Keratinocyte (primary cell): ENCODE data around the gene CMYA5. TPM values are rescaled to one million over a fixed set of nuclear protein-coding genes. Genes with fewer than 3 reads are reported as not detected.

Experiments used
- DNase-seq: peaks from one replicate; pipeline ENCODE4 v3.0.0-alpha.2; 2011; ENCODE audit warnings: low read depth, missing footprints, low spot score
- FAIRE-seq: peaks from 2 replicates; lab custom pipeline; 2011; peaks lifted over from hg19 to GRCh38; lab: Jason Lieb, UNC
- H2AFZ ChIP-seq: 2 replicates; pipeline ENCODE4 v1.6.0; 2012; ENCODE audit warnings: low read length, control low read depth, inconsistent platforms; ENCODE audit not compliant: control insufficient read depth
- H3K27ac ChIP-seq: 2 replicates; pipeline ENCODE4 v1.5.1; 2011; ENCODE audit warnings: low read length; ENCODE audit not compliant: control insufficient read depth, insufficient read depth
- H3K27me3 ChIP-seq: 3 replicates; pipeline ENCODE4 v1.6.0; 2011; ENCODE audit warnings: low read length; ENCODE audit not compliant: control insufficient read depth, insufficient read depth; ENCODE audit errors: extremely low read depth
- H3K36me3 ChIP-seq, 2 experiments: 2 replicates in 1 of 2; 3 replicates in 1 of 2; pipeline ENCODE4 v1.5.1; 2011; ENCODE audit warnings: low read length in 2 of 2, mild to moderate bottlenecking in 1 of 2; ENCODE audit not compliant: control insufficient read depth in 2 of 2, insufficient read depth in 2 of 2; ENCODE audit errors: extremely low read depth in 1 of 2
- H3K4me1 ChIP-seq: 3 replicates; pipeline ENCODE4 v1.5.1; 2011; ENCODE audit warnings: low read length; ENCODE audit not compliant: control insufficient read depth, insufficient read depth; ENCODE audit errors: extremely low read depth
- H3K4me2 ChIP-seq: 3 replicates; pipeline ENCODE4 v1.6.0; 2011; ENCODE audit warnings: low read depth, low read length; ENCODE audit not compliant: control insufficient read depth, insufficient read depth; ENCODE audit errors: extremely low read depth
- H3K4me3 ChIP-seq, 3 experiments: fragments of 200-600 bp in 1 of 3; sonication (generic) in 1 of 3; 2 replicates in 2 of 3; 3 replicates in 1 of 3; pipeline ENCODE4 v1.5.1; 2011 to 2016; ENCODE audit warnings: low read length in 3 of 3, mild to moderate bottlenecking in 3 of 3, control low read depth in 2 of 3, inconsistent platforms in 1 of 3, low read depth in 1 of 3, mixed read lengths in 1 of 3, mixed run types in 1 of 3, moderate library complexity in 1 of 3; ENCODE audit not compliant: control insufficient read depth in 2 of 3, insufficient read depth in 2 of 3; ENCODE audit errors: extremely low read depth in 1 of 3
- H3K79me2 ChIP-seq: 2 replicates; pipeline ENCODE4 v1.6.0; 2012; ENCODE audit warnings: low read length; ENCODE audit not compliant: control insufficient read depth, insufficient read depth
- H3K9ac ChIP-seq: 3 replicates; pipeline ENCODE4 v1.6.0; 2011; ENCODE audit warnings: low read length; ENCODE audit not compliant: control insufficient read depth, insufficient read depth; ENCODE audit errors: extremely low read depth
- H3K9me1 ChIP-seq: 3 replicates; pipeline ENCODE4 v1.6.0; 2011; ENCODE audit warnings: low read length; ENCODE audit not compliant: control insufficient read depth, insufficient read depth; ENCODE audit errors: extremely low read depth
- H3K9me3 ChIP-seq: 2 replicates; pipeline ENCODE4 v1.5.1; 2012; ENCODE audit warnings: low read depth, low read length; ENCODE audit not compliant: control insufficient read depth
- H4K20me1 ChIP-seq: 3 replicates; pipeline ENCODE4 v1.6.0; 2011; ENCODE audit warnings: low read length; ENCODE audit not compliant: control insufficient read depth, insufficient read depth; ENCODE audit errors: extremely low read depth
- CTCF ChIP-seq, 3 experiments: IDR thresholded peaks in 1 of 3; conservative IDR thresholded peaks in 1 of 3; optimal IDR thresholded peaks in 1 of 3; 2 replicates in 2 of 3; 3 replicates in 1 of 3; pipeline versions ENCODE3 to v1.5.1; 2011; ENCODE audit warnings: low read length in 3 of 3, mild to moderate bottlenecking in 3 of 3, moderate library complexity in 2 of 3, control low read depth in 1 of 3, inconsistent platforms in 1 of 3; ENCODE audit not compliant: insufficient read depth in 2 of 3; ENCODE audit errors: extremely low read depth in 1 of 3
- EZH2 ChIP-seq: IDR thresholded peaks from one replicate; pipeline ENCODE4 v1.6.1; 2012; ENCODE audit warnings: inconsistent platforms, mild to moderate bottlenecking, low read length, moderate library complexity
- dilution Hi-C: fragments of 300-500 bp; cut with MboI; formaldehyde crosslinking; loops from one replicate; pipeline ENCODE4 v1.7.0; 2020; ENCODE audit warnings: low sequenced_read_pairs; ENCODE audit not compliant: extremely low pct_ligation_motif_present
- polyA plus RNA-seq, 5 experiments: library from polyadenylated mRNA; depleted of rRNA in 3 of 5; stranded (reverse) in 3 of 5; stranded (forward) in 1 of 5; unstranded in 1 of 5; fragments of >200 nt; gene quantifications; 1 replicate in 1 of 5; 2 replicates in 3 of 5; 3 replicates in 1 of 5; pipeline versions ENCODE4 v1.2.1 to v1.2.3, GENCODE V29; 2011 to 2012; ENCODE audit warnings: missing spikeins in 2 of 5, low read depth in 1 of 5, low replicate concordance in 1 of 5

CMYA5 gene
- polyA plus RNA-seq, 1 donor (not counting 4 experiments of a cell fraction or from before 2014, with no cell fraction given), result 0.25 TPM

- peaks cover 3% of the 10 kb centered on the region for H3K27me3 ChIP-seq
- dilution Hi-C loops, result no loop called here
- no peak overlapping the region for H3K27ac ChIP-seq
- H3K4me3 ChIP-seq, result no peak overlapping the region
- FAIRE-seq (no peak), DNase-seq (no peak)
- H2AFZ ChIP-seq, result peak overlapping the region; percentile 10
- no peaks in the 10 kb centered on the region for H3K79me2 ChIP-seq
- H3K36me3 ChIP-seq, result no peaks in the 10 kb centered on the region
- peak overlapping the region; percentile 42 for H3K4me2 ChIP-seq
- no peak overlapping the region for H3K9ac ChIP-seq
- no peaks in the 10 kb centered on the region for H3K9me1 ChIP-seq
- TF ChIP-seq CTCF (optimal IDR thresholded peaks at IDR 0.05 in 1 of 3, IDR thresholded peaks at IDR 0.05 in 1 of 3, conservative IDR thresholded peaks at IDR 0.05 in 1 of 3; ENCODE audit: extremely low read depth in 1 of 3, insufficient read depth in 2 of 3, low read length in 3 of 3) (no peak), EZH2 (no peak)
- H4K20me1 ChIP-seq, result no peaks in the 10 kb centered on the region
- H3K9me3 ChIP-seq, result no peaks in the 10 kb centered on the region
- H3K4me1 ChIP-seq, result no peaks in the 10 kb centered on the region
Measured at GRCh38 chr5:79800979-79801827, 111.6 kb downstream of the CMYA5 start.

GRCh38 chr5:79802406-79802805 lies 112.8 kb downstream of the CMYA5 start:
- Histone ChIP-seq H2AFZ (no peak overlapping the region), H3K9me3 (no peaks in the 10 kb centered on the region), H3K4me3 (no peak overlapping the region), H3K9ac (no peak overlapping the region), H3K79me2 (no peaks in the 10 kb centered on the region), H4K20me1 (no peaks in the 10 kb centered on the region), H3K36me3 (no peaks in the 10 kb centered on the region), H3K9me1 (no peaks in the 10 kb centered on the region), H3K27ac (no peak overlapping the region), H3K4me2 (no peak overlapping the region), H3K4me1 (no peaks in the 10 kb centered on the region), H3K27me3 (peaks cover 3% of the 10 kb centered on the region)
- TF ChIP-seq CTCF (optimal IDR thresholded peaks at IDR 0.05 in 1 of 3, IDR thresholded peaks at IDR 0.05 in 1 of 3, conservative IDR thresholded peaks at IDR 0.05 in 1 of 3; ENCODE audit: extremely low read depth in 1 of 3, insufficient read depth in 2 of 3, low read length in 3 of 3), result no peak
- no peak for TF ChIP-seq EZH2
- no peak for FAIRE-seq
- dilution Hi-C loops, result no loop called here
- no peak for DNase-seq
